A673 (cell line): ENCODE results near the gene DIP2C. TPM values are rescaled to one million over a fixed set of nuclear protein-coding genes. Genes with fewer than 3 reads are reported as not detected.

Experiments
- BruUV-seq: library from RNA; stranded (reverse); fragments of 400-500 nt; replicated peaks from 2 replicates; lab custom pipeline; 2021; lab: Mats Ljungman, UMichigan
- CTCF ChIA-PET: fragments of 300-600 bp; sonication (Branson Sonifier 250); formaldehyde crosslinking; loops from one replicate; lab custom pipeline; 2022; ENCODE audit warnings: antibody characterized with exemption; lab: Charles Lee
- POLR2A ChIA-PET: fragments of 300-600 bp; sonication (Branson Sonifier 250); formaldehyde crosslinking; loops from one replicate; lab custom pipeline; 2022; ENCODE audit warnings: antibody characterized with exemption; ENCODE audit not compliant: low non-redundant PET; lab: Charles Lee
- DNase-seq: peaks from one replicate; pipeline ENCODE4 v3.0.0-alpha.2; 2015; ENCODE audit warnings: low spot score
- H3K27ac ChIP-seq: fragments of 200-600 bp; sonication (generic); 2 replicates; pipeline ENCODE4 v1.5.1; 2016; ENCODE audit warnings: mixed run types, low read depth, mild to moderate bottlenecking, mixed read lengths, antibody characterized with exemption, low read length; ENCODE audit not compliant: poor library complexity, severe bottlenecking
- H3K27me3 ChIP-seq: fragments of 200-600 bp; sonication (generic); replicated peaks from 2 replicates; pipeline ENCODE4 v1.6.1; 2017; ENCODE audit warnings: mixed run types, low read depth, mild to moderate bottlenecking, mixed read lengths, antibody characterized with exemption, low read length; ENCODE audit not compliant: insufficient read depth, poor library complexity
- H3K36me3 ChIP-seq: fragments of 200-600 bp; sonication (generic); 2 replicates; pipeline ENCODE4 v1.6.1; 2016; ENCODE audit warnings: mixed run types, mild to moderate bottlenecking, mixed read lengths, antibody characterized with exemption, low read length; ENCODE audit not compliant: insufficient read depth, poor library complexity, severe bottlenecking
- H3K4me1 ChIP-seq: fragments of 200-600 bp; sonication (generic); 2 replicates; pipeline ENCODE4 v1.6.1; 2017; ENCODE audit warnings: mixed run types, mild to moderate bottlenecking, mixed read lengths, antibody characterized with exemption, low read length; ENCODE audit not compliant: insufficient read depth, poor library complexity, severe bottlenecking
- H3K4me3 ChIP-seq: fragments of 200-600 bp; sonication (generic); 2 replicates; pipeline ENCODE4 v1.5.1; 2016; ENCODE audit warnings: low read depth, mixed run types, mild to moderate bottlenecking, mixed read lengths, low read length; ENCODE audit not compliant: poor library complexity, severe bottlenecking
- H3K9me3 ChIP-seq: fragments of 200-600 bp; sonication (generic); 2 replicates; pipeline ENCODE4 v1.6.1; 2016; ENCODE audit warnings: mixed run types, low read depth, mild to moderate bottlenecking, mixed read lengths, antibody characterized with exemption, low read length; ENCODE audit not compliant: poor library complexity, severe bottlenecking
- CTCF ChIP-seq: fragments of 300-800, 200-600 bp; sonication (generic); conservative IDR thresholded peaks from 2 replicates; pipeline ENCODE4 v1.5.1; 2017; ENCODE audit warnings: low read depth, mild to moderate bottlenecking, antibody characterized with exemption, low read length, moderate library complexity, mixed read lengths
- EZH2 ChIP-seq: fragments of 200-600 bp; sonication (generic); IDR thresholded peaks from 2 replicates; pipeline ENCODE4 v1.6.1; 2017; ENCODE audit warnings: borderline replicate concordance, low read depth, mild to moderate bottlenecking, mixed read lengths, antibody characterized with exemption, low read length; ENCODE audit not compliant: poor library complexity, severe bottlenecking
- intact Hi-C: fragments of 100-400 bp; cut with micrococcal nuclease; formaldehyde crosslinking; loops from one replicate; pipeline ENCODE4 v1.10.0; 2022; ENCODE audit not compliant: unreplicated experiment
- total RNA-seq: library from RNA; stranded (reverse); gene quantifications from 2 replicates; pipeline ENCODE4 v1.2.3, GENCODE V29; 2021

The DIP2C gene
- total RNA-seq, 1 experiment from 2014 or later: 13.2 TPM

DNA sequence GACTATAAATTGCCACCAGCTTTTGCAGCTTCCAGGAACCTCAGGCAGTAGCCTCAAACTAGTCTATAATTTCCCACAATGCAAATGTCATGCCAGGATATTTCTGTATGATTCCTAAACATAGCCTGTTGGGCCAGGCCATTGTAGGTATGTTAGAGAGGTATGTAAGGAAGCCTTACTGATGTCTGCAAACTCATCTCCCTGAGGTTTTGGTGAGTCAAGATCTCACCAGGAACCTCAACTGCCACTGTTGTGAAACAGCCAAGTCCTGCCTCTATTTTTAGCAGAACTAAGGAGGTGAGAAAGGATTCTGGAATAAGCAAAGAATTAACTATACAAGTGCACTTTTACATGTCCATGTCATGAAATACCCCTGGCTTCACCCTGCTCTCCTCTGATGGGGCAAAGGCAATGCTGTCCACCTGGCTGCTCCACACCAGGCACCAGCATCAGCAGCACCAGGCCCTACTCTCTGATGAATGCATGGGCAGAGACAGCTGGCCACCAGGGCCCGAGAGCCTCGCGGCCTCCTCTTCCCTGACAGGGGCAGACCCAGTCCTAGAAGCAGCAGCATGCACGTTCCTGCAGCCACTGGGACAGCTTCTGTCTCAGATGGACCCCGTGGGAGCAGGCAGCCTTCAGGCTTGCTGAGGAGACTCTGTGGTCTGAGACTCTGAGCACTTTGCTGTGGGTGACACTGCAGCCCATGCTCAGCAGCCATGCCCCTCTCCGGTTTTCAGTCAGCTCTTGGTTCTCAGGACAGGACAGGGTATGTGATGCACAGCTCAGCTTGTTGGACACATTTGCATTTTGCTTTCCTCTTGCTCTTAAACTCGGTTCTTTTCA is 407.0 kb downstream of the DIP2C start:
- no peaks in the 10 kb centered on the region for H3K36me3 ChIP-seq
- POLR2A ChIA-PET: no interaction called here
- H3K27me3 ChIP-seq: no peaks in the 10 kb centered on the region

GRCh38 chr10:279655-280054 is 409.8 kb downstream of the DIP2C start:
- TF ChIP-seq CTCF: peak; percentile 31; the same call in 1 of the 2 replicates
- TF ChIP-seq EZH2: no peak
- no peak overlapping the region for H3K4me3 ChIP-seq
- ChIA-PET POLR2A (no interaction called here), CTCF (no interaction called here)
- intact Hi-C loops: no loop called here
- no peak overlapping the region for H3K27ac ChIP-seq
- DNase-seq: no peak
- BruUV-seq: no TSS peak
- H3K9me3 ChIP-seq: no peaks in the 10 kb centered on the region
- H3K27me3 ChIP-seq: no peaks in the 10 kb centered on the region
- no peaks in the 10 kb centered on the region for H3K36me3 ChIP-seq
- H3K4me1 ChIP-seq: no peaks in the 10 kb centered on the region

More for the DNA sequence above, 407.0 kb downstream of the DIP2C start:
- Histone ChIP-seq H3K4me3 (no peak overlapping the region), H3K9me3 (no peaks in the 10 kb centered on the region), H3K4me1 (no peaks in the 10 kb centered on the region), H3K27ac (no peak overlapping the region)
- TF ChIP-seq CTCF: no peak
- no peak for TF ChIP-seq EZH2
- no TSS peak for BruUV-seq
- intact Hi-C loops: no loop called here
- DNase-seq: no peak
- CTCF ChIA-PET: no interaction called here

DNA sequence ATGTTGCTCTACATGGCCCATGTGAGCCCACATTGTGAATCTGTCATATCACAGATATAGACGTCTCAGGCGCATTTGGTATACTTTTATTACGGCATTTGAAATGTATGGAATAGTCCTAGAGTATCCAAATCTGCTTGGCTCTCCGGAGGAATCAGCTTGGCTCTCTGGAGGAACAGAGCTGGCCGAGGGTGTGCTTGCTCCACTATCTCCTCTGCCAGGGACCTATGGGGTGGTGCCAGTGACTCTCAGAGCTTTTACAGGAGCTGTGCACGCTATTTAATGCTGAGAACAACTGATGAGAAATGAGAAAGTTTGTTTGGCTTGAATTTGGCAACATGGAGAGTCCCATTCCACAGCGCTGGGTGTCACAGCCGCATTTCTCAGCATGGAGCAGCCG is 410.2 kb downstream of the DIP2C start:
- no peaks in the 10 kb centered on the region for H3K4me1 ChIP-seq
- H3K4me3 ChIP-seq: no peak overlapping the region
- no peaks in the 10 kb centered on the region for H3K9me3 ChIP-seq
- CTCF ChIA-PET: no interaction called here
- TF ChIP-seq EZH2: no peak
- no peak for TF ChIP-seq CTCF
- H3K27me3 ChIP-seq: no peaks in the 10 kb centered on the region
- intact Hi-C loops: no loop called here
- H3K27ac ChIP-seq: no peak overlapping the region
- POLR2A ChIA-PET: no interaction called here
- DNase-seq: no peak
- no peaks in the 10 kb centered on the region for H3K36me3 ChIP-seq
- BruUV-seq: no TSS peak
